HEK293T (cell line): ENCODE data around the gene PLA2G2E.

Source experiments
- FOXK2 ChIP-seq: fragments of 450-650 bp; IDR thresholded peaks from 2 replicates; pipeline ENCODE4 v1.6.1; 2016; ENCODE audit warnings: mild to moderate bottlenecking
- LEF1 ChIP-seq: fragments of 450-650 bp; IDR thresholded peaks from 2 replicates; pipeline ENCODE4 v1.6.1; 2017; ENCODE audit warnings: mild to moderate bottlenecking, borderline replicate concordance

- TF ChIP-seq FOXK2 = no peak
- no peak for TF ChIP-seq LEF1
These were observed 5.4 kb downstream of the PLA2G2E start for GRCh38 chr1:19918057-19918456.
